Body of pancreas (tissue), 4 donors: Measurements from ENCODE around the gene HCST.

Experiments
- CTCF ChIP-seq, 7 experiments: fragments of 450-650 bp in 4 of 7; fragments of 200-600 bp in 3 of 7; sonication (generic) in 3 of 7; IDR thresholded peaks; one replicate each; pipeline ENCODE4 v1.5.1; 2016 to 2019; ENCODE audit warnings: antibody characterized with exemption in 7 of 7
- POLR2A ChIP-seq, 3 donors: fragments of 450-650 bp; IDR thresholded peaks; one replicate each; pipeline ENCODE4 v1.6.1; 2016; ENCODE audit warnings: antibody characterized with exemption in 3 of 3, mild to moderate bottlenecking in 2 of 3

GRCh38 chr19:35883882-35884281 lies 18.4 kb upstream of the HCST start:
- TF ChIP-seq CTCF (IDR thresholded peaks at IDR 0.05): no peak
- no peak for TF ChIP-seq POLR2A (IDR thresholded peaks at IDR 0.05)
